GM20431 (cell line): ENCODE measurements around the gene GOLPH3L.
"Not testable (repeated sequence)": the region's sequence is repeated elsewhere in the genome, so short reads cannot be mapped to it uniquely, and the experiment has no call there.

Experiments
- in situ Hi-C: fragments of 300-500 bp; cut with MseI, MboI; formaldehyde crosslinking; loops from one replicate; pipeline ENCODE4 v1.15.0; 2020; ENCODE audit warnings: low sequenced_read_pairs; ENCODE audit not compliant: unreplicated experiment

The GOLPH3L gene

DNA sequence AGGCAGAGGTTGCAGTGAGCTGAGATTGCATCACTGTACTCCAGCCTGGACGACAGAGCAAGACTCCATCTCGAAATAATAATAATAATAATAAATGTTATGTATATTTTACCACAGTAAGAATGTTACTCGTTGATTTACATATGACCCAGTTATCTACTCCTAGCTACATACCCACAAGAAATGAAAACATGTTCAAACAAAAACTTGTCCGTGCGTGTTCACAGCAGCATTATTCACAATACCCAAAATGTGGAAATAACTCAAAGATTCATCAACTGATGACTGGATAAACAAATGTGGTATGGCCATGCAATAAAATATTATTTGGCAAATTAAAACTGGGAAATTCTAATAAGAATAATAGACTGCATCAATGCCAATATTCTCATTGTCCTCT lies 35.8 kb downstream of the GOLPH3L start:
- in situ Hi-C loops: no loop called here

- in situ Hi-C loops: no loop called here
Measured at GRCh38 chr1:150660584-150660983, 36.4 kb downstream of the GOLPH3L start.

- in situ Hi-C loops: not testable (repeated sequence)
Measured at GRCh38 chr1:150657064-150657463, 39.9 kb downstream of the GOLPH3L start.

GRCh38 chr1:150654635-150655034 lies 42.3 kb downstream of the GOLPH3L start:
- in situ Hi-C loops: not testable (repeated sequence)

DNA sequence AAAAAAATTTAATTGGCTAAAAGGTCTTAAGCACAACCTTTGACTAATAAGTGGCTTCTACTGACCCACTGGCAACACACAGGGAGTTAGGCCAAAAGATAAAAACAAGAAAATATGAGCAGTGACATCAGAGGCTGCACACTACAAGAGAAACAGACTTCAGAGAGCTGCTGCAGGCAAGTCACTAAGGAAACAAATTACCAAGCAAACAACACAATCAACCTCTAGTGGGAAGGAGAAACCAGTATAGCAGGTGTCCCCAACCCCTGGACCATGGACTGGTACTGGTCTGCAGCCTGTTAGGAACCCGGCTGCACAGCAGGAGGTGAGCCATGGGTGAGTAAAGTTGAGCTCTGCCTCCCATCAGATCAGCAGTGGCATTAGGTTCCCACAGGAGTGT lies 46.8 kb downstream of the GOLPH3L start:
- in situ Hi-C loops: no loop called here

GRCh38 chr1:150649441-150650075 lies 47.4 kb downstream of the GOLPH3L start:
- in situ Hi-C loops: no loop called here

DNA sequence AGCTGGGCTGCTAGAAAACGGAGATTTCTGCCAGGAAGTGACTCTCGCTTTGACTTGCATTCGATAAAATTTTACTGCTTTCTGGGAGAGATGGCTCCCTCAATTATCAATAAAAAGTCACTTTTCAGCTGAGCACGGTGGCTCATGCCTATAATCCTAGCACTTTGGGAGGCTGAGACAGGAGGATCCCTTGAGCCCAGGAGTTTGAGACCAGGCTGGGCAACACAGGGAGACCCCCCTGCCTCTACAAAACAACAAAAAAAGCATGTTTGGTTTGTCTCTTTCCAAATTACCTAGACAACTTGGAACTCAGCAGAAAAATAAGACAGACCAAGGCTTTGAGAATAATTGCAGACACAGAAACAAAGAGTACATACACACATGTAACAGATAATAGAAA lies 54.7 kb downstream of the GOLPH3L start:
- in situ Hi-C loops: no loop called here

DNA sequence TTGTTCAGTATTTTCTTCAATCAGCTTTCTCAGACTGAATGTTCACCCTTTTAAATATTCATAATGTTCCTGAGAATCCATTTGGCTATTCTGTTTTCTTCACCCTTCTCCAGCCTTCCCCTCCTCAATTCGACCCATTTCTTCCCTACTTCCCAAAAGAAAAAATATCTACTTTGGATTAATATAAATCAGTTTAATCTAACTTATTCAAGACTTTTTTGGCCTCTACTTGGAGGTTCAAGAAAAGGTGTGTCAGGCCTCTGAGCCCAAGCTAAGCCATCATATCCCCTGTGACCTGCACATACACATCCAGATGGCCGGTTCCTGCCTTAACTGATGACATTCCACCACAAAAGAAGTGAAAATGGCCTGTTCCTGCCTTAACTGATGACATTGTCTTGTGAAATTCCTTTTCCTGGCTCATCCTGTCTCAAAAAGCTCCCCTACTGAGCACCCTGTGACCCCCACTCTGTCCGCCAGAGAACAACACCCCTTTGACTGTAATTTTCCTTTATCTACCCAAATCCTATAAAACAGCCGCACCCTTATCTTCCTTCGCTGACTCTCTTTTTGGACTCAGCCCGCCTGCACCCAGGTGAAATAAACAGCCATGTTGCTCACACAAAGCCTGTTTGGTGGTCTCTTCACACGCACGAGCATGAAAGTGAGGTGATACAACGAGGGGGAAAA lies 55.7 kb downstream of the GOLPH3L start:
- in situ Hi-C loops: not testable (repeated sequence)

DNA sequence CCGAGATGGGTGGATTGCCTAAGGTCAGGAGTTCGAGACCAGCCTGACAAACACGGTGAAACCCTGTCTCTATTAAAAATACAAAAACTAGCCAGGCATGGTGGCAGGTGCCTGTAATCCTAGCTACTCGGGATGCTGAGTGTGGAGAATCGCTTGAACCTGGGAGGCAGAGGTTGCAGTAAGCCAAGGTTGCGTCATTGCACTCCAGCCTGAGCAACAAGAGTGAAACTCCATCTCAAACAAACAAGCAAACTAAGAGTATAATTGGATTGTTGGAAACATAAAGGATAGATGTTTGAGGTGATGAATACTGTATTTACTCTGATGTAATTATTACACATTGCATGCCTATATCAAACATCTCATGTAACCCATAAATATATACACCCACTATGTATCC lies 58.5 kb downstream of the GOLPH3L start:
- in situ Hi-C loops: not testable (repeated sequence)

DNA sequence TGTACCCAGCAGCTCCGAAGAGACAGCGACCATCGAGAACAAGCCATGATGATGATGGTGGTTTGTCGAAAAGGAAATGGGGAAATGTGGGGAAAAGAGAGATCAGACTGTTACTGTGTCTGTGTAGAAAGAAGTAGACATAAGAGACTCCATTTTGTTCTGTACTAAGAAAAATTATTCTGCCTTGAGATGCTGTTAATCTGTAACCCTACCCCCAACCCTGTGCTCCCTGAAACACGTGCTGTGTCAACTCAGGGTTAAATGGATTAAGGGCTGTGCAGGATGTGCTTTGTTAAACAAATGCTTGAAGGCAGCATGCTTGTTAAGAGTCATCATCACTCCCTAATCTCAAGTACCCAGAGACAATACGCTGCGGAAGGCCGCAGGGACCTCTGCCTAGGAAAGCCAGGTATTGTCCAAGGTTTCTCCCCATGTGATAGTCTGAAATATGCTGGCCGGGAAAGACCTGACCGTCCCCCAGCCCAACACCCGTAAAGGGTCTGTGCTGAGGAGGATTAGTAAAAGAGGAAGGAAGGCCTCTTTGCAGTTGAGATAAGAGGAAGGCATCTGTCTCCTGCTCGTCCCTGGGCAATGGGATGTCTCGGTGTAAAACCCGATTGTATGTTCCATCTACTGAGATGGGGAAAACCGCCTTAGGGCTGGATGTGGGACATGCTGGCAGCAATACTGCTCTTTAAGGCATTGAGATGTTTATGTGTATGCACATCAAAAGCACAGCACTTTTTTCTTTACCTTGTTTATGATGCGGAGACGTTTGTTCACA lies 61.9 kb downstream of the GOLPH3L start:
- in situ Hi-C loops: not testable (repeated sequence)

DNA sequence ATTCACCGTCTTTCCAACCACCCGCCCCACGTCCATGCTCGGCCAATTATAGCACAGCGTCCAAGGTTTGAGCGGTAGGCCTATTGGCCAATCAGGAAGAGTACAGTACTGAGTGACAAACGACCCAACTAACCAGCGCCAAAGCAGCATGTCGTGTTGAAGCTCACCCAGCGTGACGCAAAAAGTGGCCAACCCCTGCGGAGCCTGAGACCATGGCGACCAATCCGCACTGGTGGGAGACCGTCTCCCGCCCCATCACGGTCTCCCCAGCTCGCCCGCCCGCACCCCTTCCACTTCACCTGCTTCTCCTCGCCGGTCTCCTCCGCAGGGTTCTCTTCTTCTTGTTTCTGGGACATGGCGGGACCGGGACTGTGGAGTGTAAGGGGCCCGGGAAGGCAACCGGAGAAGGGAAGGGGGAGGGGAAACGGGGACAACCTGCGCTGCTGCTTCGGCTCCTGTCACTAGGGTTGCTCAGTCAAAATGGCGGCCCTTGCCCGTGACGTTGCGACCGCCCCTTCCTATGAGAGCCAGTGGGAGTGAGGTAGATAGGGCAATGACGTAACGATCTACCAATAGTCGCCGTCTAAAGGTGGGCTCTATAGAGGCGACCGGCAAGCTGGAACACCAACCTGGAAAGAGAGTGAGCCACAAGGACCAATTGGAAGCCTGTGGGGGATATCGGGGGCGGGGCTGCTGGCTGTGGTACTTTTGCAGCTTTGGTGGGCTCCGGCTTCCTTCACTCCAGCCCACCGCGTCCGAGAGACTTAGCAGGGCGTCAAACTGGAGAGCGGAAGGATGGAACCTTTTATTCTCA lies 67.6 kb downstream of the GOLPH3L start, which contains the start of gene ENSA:
Gene ENSA (minus strand): TSS at position 498 of the 814 bp plus-strand sequence. CDS start 142 bp downstream, at position 356.
- in situ Hi-C loops: no loop called here

DNA sequence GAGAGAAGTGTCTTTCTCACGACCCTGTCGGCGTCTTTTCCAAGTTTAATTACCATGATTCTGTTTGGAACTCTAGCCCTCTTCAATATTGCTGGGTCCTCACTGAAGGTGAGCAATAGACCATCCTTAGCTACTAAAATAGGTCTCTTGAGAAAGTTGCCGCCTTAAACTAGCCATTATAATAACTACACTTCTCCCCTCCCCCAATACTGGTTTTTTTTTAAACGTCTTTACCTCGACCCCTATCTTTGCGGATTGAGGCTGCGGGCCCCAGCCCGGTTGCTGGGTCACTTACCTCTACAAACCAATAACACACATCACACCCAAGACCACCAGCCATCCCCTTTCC lies 68.2 kb downstream of the GOLPH3L start:
- in situ Hi-C loops: no loop called here

- in situ Hi-C loops: no loop called here
Measured at GRCh38 chr1:150627826-150628410, 69.0 kb downstream of the GOLPH3L start.

GRCh38 chr1:150626150-150626549 lies 70.8 kb downstream of the GOLPH3L start:
- in situ Hi-C loops: no loop called here

- in situ Hi-C loops: not testable (repeated sequence)
Measured at GRCh38 chr1:150624546-150624945, 72.4 kb downstream of the GOLPH3L start.

GRCh38 chr1:150624134-150624533 lies 72.8 kb downstream of the GOLPH3L start:
- in situ Hi-C loops: not testable (repeated sequence)

- in situ Hi-C loops: no loop called here
Measured at GRCh38 chr1:150622303-150622975, 74.5 kb downstream of the GOLPH3L start.

GRCh38 chr1:150621497-150622302 lies 75.3 kb downstream of the GOLPH3L start:
- in situ Hi-C loops: no loop called here

DNA sequence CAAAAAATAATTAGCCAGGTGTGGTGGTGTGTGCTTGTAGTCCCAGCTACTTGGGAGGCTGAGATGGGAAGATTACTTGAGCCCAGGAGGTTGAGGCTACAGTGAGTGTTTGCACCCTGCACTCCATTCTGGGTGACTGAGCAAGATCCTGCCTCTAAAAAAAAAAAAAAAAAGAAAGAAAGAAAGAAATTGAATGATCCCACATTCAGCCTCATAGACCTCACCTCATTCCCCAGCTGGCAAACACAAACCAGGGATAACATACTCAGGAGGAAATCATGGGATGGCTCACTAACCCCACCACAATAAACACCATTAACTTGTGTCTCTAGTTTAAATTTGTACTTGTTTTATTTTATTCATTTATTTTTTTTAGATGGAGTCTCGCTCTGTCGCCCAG lies 76.0 kb downstream of the GOLPH3L start:
- in situ Hi-C loops: no loop called here
